Heart right ventricle (tissue), 16 donors: ENCODE data around the gene B4GALT7. TPM values are rescaled to one million over a fixed set of nuclear protein-coding genes. Genes with fewer than 3 reads are reported as not detected.
"Not testable (repeated sequence)": the region's sequence is repeated elsewhere in the genome, so short reads cannot be mapped to it uniquely, and the experiment has no call there.

Experiments used
- ATAC-seq, 8 donors: fragments of 200-7000 bp; cut with Tn5 transposase; one replicate each; pipeline ENCODE4 v1.9.1; 2020; ENCODE audit warnings: mild to moderate bottlenecking in 8 of 8, moderate library complexity in 8 of 8, moderate number of reproducible peaks in 1 of 8
- DNase-seq, 2 donors: peaks; one replicate each; pipeline ENCODE4 v3.0.0-alpha.2; 2020
- H3K27ac ChIP-seq, 10 donors: fragments of 200-600 bp; sonication (generic) in 2 of 10; one replicate each; pipeline versions ENCODE4 v1.5.0 to v1.8.0; 2020 to 2022; ENCODE audit warnings: mild to moderate bottlenecking in 3 of 10
- H3K27me3 ChIP-seq, 7 donors: fragments of 200-600 bp; one replicate each; pipeline ENCODE4 v1.8.0; 2021 to 2022; ENCODE audit warnings: mild to moderate bottlenecking in 2 of 7
- H3K36me3 ChIP-seq, 9 donors: fragments of 200-600 bp; sonication (generic) in 1 of 9; one replicate each; pipeline versions ENCODE4 v1.5.0 to v1.8.0; 2020 to 2022; ENCODE audit warnings: mild to moderate bottlenecking in 2 of 9
- H3K4me1 ChIP-seq, 9 donors: fragments of 200-600 bp; sonication (generic) in 1 of 9; one replicate each; pipeline versions ENCODE4 v1.5.0 to v1.8.0; 2020 to 2022; ENCODE audit warnings: mild to moderate bottlenecking in 4 of 9
- H3K4me3 ChIP-seq, 10 donors: fragments of 200-600 bp; sonication (generic) in 2 of 10; one replicate each; pipeline versions ENCODE4 v1.5.0 to v1.8.0; 2020 to 2022; ENCODE audit warnings: mild to moderate bottlenecking in 7 of 10, moderate library complexity in 2 of 10
- H3K9me3 ChIP-seq, 11 donors: fragments of 200-600 bp in 10 of 11; sonication (generic) in 2 of 11; one replicate each; pipeline versions ENCODE4 v1.5.0 to v1.8.0; 2013 to 2022; ENCODE audit warnings: mild to moderate bottlenecking in 2 of 11, control low read depth in 1 of 11, moderate library complexity in 1 of 11
- WGBS, 2 donors: extraction: QIAGEN DNeasy Blood & Tissue Kit; methylation state at CpG; one replicate each; pipeline ENCODE4 v1.1.7; 2013; ENCODE audit warnings: inconsistent platforms in 1 of 2; 5-methylcytosine and 5-hydroxymethylcytosine counted together
- intact Hi-C, 10 donors: fragments of 100-400 bp; cut with DNase I; formaldehyde crosslinking; loops; one replicate each; pipeline versions ENCODE4 v1.11.1 to v1.14.2; 2022
- polyA plus RNA-seq, 2 donors: library from polyadenylated mRNA; stranded (reverse); fragments of 200-250 nt; gene quantifications; one replicate each; pipeline ENCODE4 v1.2.3, GENCODE V29; 2013
- total RNA-seq, 10 donors: library from RNA; stranded (reverse); fragmentation: NEBNext Ultra II Directional in 3 of 10; extraction: Animal tissue kit (Norgen Biotek cat#: 25700) in 3 of 10; gene quantifications; one replicate each; pipeline versions ENCODE4 v1.2.1 to v1.2.4, GENCODE V29; 2021 to 2023
- donor health status: Arrhythmogenic right ventricular cardiomyopathy.
- donor health status: ischemic (EF 13 %, LVEDD 7.1; RV severe dilation, severe dysfunction).
- donor health status: healthy with polysubstance abuse.
- donor health status: DM: no; HTN: yes; CAD: no.
- donor health status: DM: no; HTN: no; CAD: no.
- donor health status: ischemic (EF 25% LVEDD 6.9; RV normal size, moderate dysfunction).
- donor health status: ischemic (EF 25% LVEDD 5.7; RV mildly dilated, moderate dysfunction).
- donor health status: healthy.
- donor health status: DM: yes; HTN: yes; CAD: no.
- donor health status: Ischemic cardiomyopathy.
- donor health status: ischemic (EF 35%, LVEDD 5.7; RV mildly dilated, moderate dysfunction).
- donor health status: nonischemic (EF 11% LVEDD 7.7; RV severe dilation, severe dysfunction).
- donor health status: DM: yes; HTN: yes; CAD: no.
- donor health status: PGD.
- donor health status: ischemic (EF 29% LVEDD 5.4; RV normal size, mild dysfunction).
- donor health status: nonischemic (EF 23%, LVEDD 6.1; RV moderate dilation, normal function).

Gene B4GALT7
- total and polyA plus RNA-seq, 12 donors: 9.8 to 29.7 (median 15.6) TPM

DNA sequence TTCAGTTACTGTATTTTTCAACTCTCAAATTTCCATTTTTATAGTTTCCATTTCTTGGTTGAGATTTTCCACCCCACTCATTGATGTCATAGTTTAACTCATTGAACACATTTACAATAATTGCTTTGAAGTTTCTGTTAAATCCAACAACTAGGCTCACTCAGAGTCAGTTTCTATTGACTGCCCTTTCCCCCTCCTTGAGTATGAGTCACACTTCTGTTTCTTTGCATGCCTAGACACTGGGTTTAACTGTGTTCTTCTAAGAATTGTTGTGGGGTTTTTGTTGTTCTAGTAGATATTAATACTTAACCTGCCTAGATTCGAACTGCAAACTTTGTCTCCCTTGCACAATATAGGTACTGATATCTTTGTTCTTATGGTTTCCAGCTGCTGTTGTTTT is 45.5 kb downstream of the B4GALT7 start:
- H3K9me3 ChIP-seq, intact Hi-C loops, DNase-seq, H3K4me3 ChIP-seq, H3K27me3 ChIP-seq, H3K36me3 ChIP-seq, H3K27ac ChIP-seq, ATAC-seq, H3K4me1 ChIP-seq: not testable (repeated sequence)
- no CpG with 5 or more reads among the region's 1 CpG for WGBS, 2 donors

DNA sequence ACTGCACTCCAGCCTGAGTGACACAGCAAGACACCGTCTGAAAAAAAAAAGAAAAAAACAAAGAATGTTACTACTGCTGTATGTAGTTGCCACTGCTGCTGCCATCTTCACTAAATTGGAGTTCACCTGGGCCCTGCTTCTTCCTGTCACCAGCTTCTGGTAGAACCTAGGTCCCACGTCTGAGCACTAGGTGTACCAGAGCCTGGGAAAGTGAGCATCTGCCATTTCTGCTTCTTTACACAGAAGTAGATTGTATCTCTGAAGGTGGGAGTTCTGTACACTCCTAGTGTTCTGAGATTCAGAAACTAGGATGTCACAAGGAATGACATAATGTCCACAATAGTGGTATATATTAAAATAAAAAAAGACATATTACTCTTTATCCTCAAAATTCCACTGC is 51.3 kb downstream of the B4GALT7 start:
- WGBS, 2 donors: 97 to 98% methylated on average over 2 of the region's 2 CpGs
- DNase-seq, ATAC-seq, H3K27ac ChIP-seq, H3K27me3 ChIP-seq, H3K9me3 ChIP-seq, H3K4me1 ChIP-seq, intact Hi-C loops, H3K4me3 ChIP-seq, H3K36me3 ChIP-seq: not testable (repeated sequence)

DNA sequence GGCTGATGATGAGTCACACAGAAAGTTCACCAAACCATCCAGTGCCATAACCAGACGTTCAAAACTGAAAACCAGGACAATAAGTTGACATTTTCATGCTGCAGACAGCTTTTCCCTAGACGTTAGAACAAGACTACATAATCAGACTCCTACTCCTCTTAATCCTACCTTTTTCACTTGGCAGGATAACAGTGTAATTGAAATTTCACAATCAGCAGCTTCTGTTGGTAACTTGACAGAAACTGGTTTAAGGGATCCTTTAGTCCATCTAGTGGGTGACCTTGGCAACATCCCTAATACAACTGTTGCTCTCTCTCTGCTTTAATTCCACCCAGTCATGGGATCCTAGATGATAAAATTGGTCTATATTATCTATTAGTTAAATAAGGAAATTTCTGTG is 57.9 kb downstream of the B4GALT7 start:
- DNase-seq, H3K4me3 ChIP-seq, ATAC-seq, H3K27me3 ChIP-seq, H3K36me3 ChIP-seq, H3K9me3 ChIP-seq, H3K4me1 ChIP-seq, intact Hi-C loops, H3K27ac ChIP-seq: not testable (repeated sequence)
- 29 to 40% methylated on average over 2 of the region's 2 CpGs for WGBS, 2 donors

DNA sequence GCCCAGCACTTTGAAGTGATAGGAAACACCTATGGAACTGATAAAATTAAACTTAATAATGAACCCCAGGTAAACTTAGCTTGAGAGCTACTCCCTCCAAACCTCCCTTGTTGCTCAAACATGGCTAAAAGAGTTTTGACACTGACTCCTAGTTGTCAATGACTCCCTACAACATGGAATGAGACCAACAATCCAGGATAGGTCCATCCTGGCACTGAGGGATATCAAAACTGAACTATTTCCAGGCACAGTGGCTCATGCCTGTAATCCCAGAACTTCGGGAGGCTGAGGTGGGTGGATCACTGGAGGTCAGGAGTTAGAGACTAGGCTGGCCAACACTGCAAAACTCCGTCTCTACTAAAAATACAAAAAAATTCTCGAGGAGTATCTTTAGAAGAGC is 58.6 kb downstream of the B4GALT7 start:
- intact Hi-C loops, DNase-seq, H3K9me3 ChIP-seq, ATAC-seq, H3K36me3 ChIP-seq, H3K27me3 ChIP-seq, H3K4me1 ChIP-seq, H3K27ac ChIP-seq, H3K4me3 ChIP-seq: not testable (repeated sequence)
- 89 to 95% methylated on average over 3 of the region's 3 CpGs for WGBS, 2 donors

Other genes starting within 250 kb of the B4GALT7 start
- 100 to 1,000 TPM in 1 of 10 donors, 10 to 100 TPM in 9; 46.3 to 111 (median 56.3) TPM for gene LMAN2, start 248.5 kb upstream of the B4GALT7 start, total RNA-seq
- 100 to 1,000 TPM in 1 of 2 donors, 10 to 100 TPM in 1; 47.4 to 215 TPM for gene LMAN2, start 248.5 kb upstream of the B4GALT7 start, polyA plus RNA-seq
- 1 to 10 TPM; 2.2 to 9.6 (median 4.5) TPM for gene RGS14, start 242.2 kb upstream of the B4GALT7 start, total RNA-seq
- 1 to 10 TPM; 2.6 to 3.9 TPM for gene RGS14, start 242.2 kb upstream of the B4GALT7 start, polyA plus RNA-seq
- under 1 TPM in 1 of 10 donors, not detected in 9; 0.12 TPM for gene SLC34A1, start 215.7 kb upstream of the B4GALT7 start, total RNA-seq
- gene SLC34A1, start 215.7 kb upstream of the B4GALT7 start, polyA plus RNA-seq: not detected
- gene PFN3, start 199.5 kb upstream of the B4GALT7 start, total RNA-seq: not detected
- gene PFN3, start 199.5 kb upstream of the B4GALT7 start, polyA plus RNA-seq: not detected
- under 1 TPM in 1 of 10 donors, not detected in 9; 0.25 TPM for gene F12, start 190.6 kb upstream of the B4GALT7 start, total RNA-seq
- gene F12, start 190.6 kb upstream of the B4GALT7 start, polyA plus RNA-seq: under 1 TPM; 0.28 to 0.37 TPM
- 10 to 100 TPM; 11.8 to 21.2 (median 15.2) TPM for gene GRK6, start 173.5 kb upstream of the B4GALT7 start, total RNA-seq
- gene GRK6, start 173.5 kb upstream of the B4GALT7 start, polyA plus RNA-seq: 10 to 100 TPM in 1 of 2 donors, 1 to 10 TPM in 1; 6.7 to 22.9 TPM
- 1 to 10 TPM in 9 of 10 donors, under 1 TPM in 1; 0.97 to 2.9 (median 1.9) TPM for gene PRR7, start 153.3 kb upstream of the B4GALT7 start, total RNA-seq
- 1 to 10 TPM; 1.8 to 2.7 TPM for gene PRR7, start 153.3 kb upstream of the B4GALT7 start, polyA plus RNA-seq
- gene DBN1, start 126.5 kb upstream of the B4GALT7 start, total RNA-seq: 10 to 100 TPM; 13.1 to 52.9 (median 19.1) TPM
- 10 to 100 TPM; 19.2 to 31.5 TPM for gene DBN1, start 126.5 kb upstream of the B4GALT7 start, polyA plus RNA-seq
- gene PDLIM7, start 102.5 kb upstream of the B4GALT7 start, total RNA-seq: 10 to 100 TPM; 32.5 to 70.6 (median 51.0) TPM
- 100 to 1,000 TPM; 129 to 131 TPM for gene PDLIM7, start 102.5 kb upstream of the B4GALT7 start, polyA plus RNA-seq
- 10 to 100 TPM in 1 of 10 donors, 1 to 10 TPM in 7, under 1 TPM in 2; 0.74 to 11.4 (median 1.9) TPM for gene DOK3, start 90.3 kb upstream of the B4GALT7 start, total RNA-seq
- 1 to 10 TPM; 2.4 to 4.0 TPM for gene DOK3, start 90.3 kb upstream of the B4GALT7 start, polyA plus RNA-seq
- gene DDX41, start 83.2 kb upstream of the B4GALT7 start, total RNA-seq: 10 to 100 TPM; 19.7 to 53.2 (median 27.2) TPM
- gene DDX41, start 83.2 kb upstream of the B4GALT7 start, polyA plus RNA-seq: 10 to 100 TPM; 45.2 to 55.7 TPM
- gene FAM193B, start 45.6 kb upstream of the B4GALT7 start, total RNA-seq: 10 to 100 TPM; 14.1 to 34.4 (median 20.1) TPM
- gene FAM193B, start 45.6 kb upstream of the B4GALT7 start, polyA plus RNA-seq: 100 to 1,000 TPM in 1 of 2 donors, 10 to 100 TPM in 1; 28.0 to 201 TPM
- gene TMED9, start 7.9 kb upstream of the B4GALT7 start, total RNA-seq: 100 to 1,000 TPM in 2 of 10 donors, 10 to 100 TPM in 8; 58.1 to 140 (median 69.5) TPM
- 100 to 1,000 TPM in 1 of 2 donors, 10 to 100 TPM in 1; 48.3 to 310 TPM for gene TMED9, start 7.9 kb upstream of the B4GALT7 start, polyA plus RNA-seq
- gene FAM153A, start 182.8 kb downstream of the B4GALT7 start, total RNA-seq: 10 to 100 TPM in 1 of 10 donors, 1 to 10 TPM in 6, under 1 TPM in 1, not detected in 2; 0.98 to 12.4 (median 3.3) TPM
- gene FAM153A, start 182.8 kb downstream of the B4GALT7 start, polyA plus RNA-seq: 1 to 10 TPM; 4.3 to 7.4 TPM